Keratinocyte (primary cell): ENCODE results near the gene OR8B8. TPM values are rescaled to one million over a fixed set of nuclear protein-coding genes. Genes with fewer than 3 reads are reported as not detected.

ENCODE experiments used
- DNase-seq: peaks from one replicate; pipeline ENCODE4 v3.0.0-alpha.2; 2011; ENCODE audit warnings: low read depth, missing footprints, low spot score
- FAIRE-seq: peaks from 2 replicates; lab custom pipeline; 2011; peaks lifted over from hg19 to GRCh38; lab: Jason Lieb, UNC
- H2AFZ ChIP-seq: 2 replicates; pipeline ENCODE4 v1.6.0; 2012; ENCODE audit warnings: low read length, control low read depth, inconsistent platforms; ENCODE audit not compliant: control insufficient read depth
- H3K27ac ChIP-seq: 2 replicates; pipeline ENCODE4 v1.5.1; 2011; ENCODE audit warnings: low read length; ENCODE audit not compliant: control insufficient read depth, insufficient read depth
- H3K27me3 ChIP-seq: 3 replicates; pipeline ENCODE4 v1.6.0; 2011; ENCODE audit warnings: low read length; ENCODE audit not compliant: control insufficient read depth, insufficient read depth; ENCODE audit errors: extremely low read depth
- H3K36me3 ChIP-seq, 2 experiments: 2 replicates in 1 of 2; 3 replicates in 1 of 2; pipeline ENCODE4 v1.5.1; 2011; ENCODE audit warnings: low read length in 2 of 2, mild to moderate bottlenecking in 1 of 2; ENCODE audit not compliant: control insufficient read depth in 2 of 2, insufficient read depth in 2 of 2; ENCODE audit errors: extremely low read depth in 1 of 2
- H3K4me1 ChIP-seq: 3 replicates; pipeline ENCODE4 v1.5.1; 2011; ENCODE audit warnings: low read length; ENCODE audit not compliant: control insufficient read depth, insufficient read depth; ENCODE audit errors: extremely low read depth
- H3K4me2 ChIP-seq: 3 replicates; pipeline ENCODE4 v1.6.0; 2011; ENCODE audit warnings: low read depth, low read length; ENCODE audit not compliant: control insufficient read depth, insufficient read depth; ENCODE audit errors: extremely low read depth
- H3K4me3 ChIP-seq, 3 experiments: fragments of 200-600 bp in 1 of 3; sonication (generic) in 1 of 3; 2 replicates in 2 of 3; 3 replicates in 1 of 3; pipeline ENCODE4 v1.5.1; 2011 to 2016; ENCODE audit warnings: low read length in 3 of 3, mild to moderate bottlenecking in 3 of 3, control low read depth in 2 of 3, inconsistent platforms in 1 of 3, low read depth in 1 of 3, mixed read lengths in 1 of 3, mixed run types in 1 of 3, moderate library complexity in 1 of 3; ENCODE audit not compliant: control insufficient read depth in 2 of 3, insufficient read depth in 2 of 3; ENCODE audit errors: extremely low read depth in 1 of 3
- H3K79me2 ChIP-seq: 2 replicates; pipeline ENCODE4 v1.6.0; 2012; ENCODE audit warnings: low read length; ENCODE audit not compliant: control insufficient read depth, insufficient read depth
- H3K9ac ChIP-seq: 3 replicates; pipeline ENCODE4 v1.6.0; 2011; ENCODE audit warnings: low read length; ENCODE audit not compliant: control insufficient read depth, insufficient read depth; ENCODE audit errors: extremely low read depth
- H3K9me1 ChIP-seq: 3 replicates; pipeline ENCODE4 v1.6.0; 2011; ENCODE audit warnings: low read length; ENCODE audit not compliant: control insufficient read depth, insufficient read depth; ENCODE audit errors: extremely low read depth
- H3K9me3 ChIP-seq: 2 replicates; pipeline ENCODE4 v1.5.1; 2012; ENCODE audit warnings: low read depth, low read length; ENCODE audit not compliant: control insufficient read depth
- H4K20me1 ChIP-seq: 3 replicates; pipeline ENCODE4 v1.6.0; 2011; ENCODE audit warnings: low read length; ENCODE audit not compliant: control insufficient read depth, insufficient read depth; ENCODE audit errors: extremely low read depth
- CTCF ChIP-seq, 3 experiments: IDR thresholded peaks in 1 of 3; conservative IDR thresholded peaks in 1 of 3; optimal IDR thresholded peaks in 1 of 3; 2 replicates in 2 of 3; 3 replicates in 1 of 3; pipeline versions ENCODE3 to v1.5.1; 2011; ENCODE audit warnings: low read length in 3 of 3, mild to moderate bottlenecking in 3 of 3, moderate library complexity in 2 of 3, control low read depth in 1 of 3, inconsistent platforms in 1 of 3; ENCODE audit not compliant: insufficient read depth in 2 of 3; ENCODE audit errors: extremely low read depth in 1 of 3
- EZH2 ChIP-seq: IDR thresholded peaks from one replicate; pipeline ENCODE4 v1.6.1; 2012; ENCODE audit warnings: inconsistent platforms, mild to moderate bottlenecking, low read length, moderate library complexity
- dilution Hi-C: fragments of 300-500 bp; cut with MboI; formaldehyde crosslinking; loops from one replicate; pipeline ENCODE4 v1.7.0; 2020; ENCODE audit warnings: low sequenced_read_pairs; ENCODE audit not compliant: extremely low pct_ligation_motif_present
- polyA plus RNA-seq, 5 experiments: library from polyadenylated mRNA; depleted of rRNA in 3 of 5; stranded (reverse) in 3 of 5; stranded (forward) in 1 of 5; unstranded in 1 of 5; fragments of >200 nt; gene quantifications; 1 replicate in 1 of 5; 2 replicates in 3 of 5; 3 replicates in 1 of 5; pipeline versions ENCODE4 v1.2.1 to v1.2.3, GENCODE V29; 2011 to 2012; ENCODE audit warnings: missing spikeins in 2 of 5, low read depth in 1 of 5, low replicate concordance in 1 of 5

Gene OR8B8
- polyA plus RNA-seq, 1 donor (not counting 4 experiments of a cell fraction or from before 2014, with no cell fraction given): not detected

GRCh38 chr11:124442442-124442841, 3.1 kb downstream of the OR8B8 start:
- H3K4me2 ChIP-seq: no peak overlapping the region
- no peak overlapping the region for H3K27ac ChIP-seq
- H3K79me2 ChIP-seq: no peaks in the 10 kb centered on the region
- no peaks in the 10 kb centered on the region for H3K4me1 ChIP-seq
- DNase-seq (no peak), FAIRE-seq (no peak)
- no peaks in the 10 kb centered on the region for H3K9me1 ChIP-seq
- no peaks in the 10 kb centered on the region for H3K9me3 ChIP-seq
- H4K20me1 ChIP-seq: no peaks in the 10 kb centered on the region
- TF ChIP-seq CTCF (optimal IDR thresholded peaks at IDR 0.05 in 1 of 3, IDR thresholded peaks at IDR 0.05 in 1 of 3, conservative IDR thresholded peaks at IDR 0.05 in 1 of 3; ENCODE audit: extremely low read depth in 1 of 3, insufficient read depth in 2 of 3, low read length in 3 of 3) (no peak), EZH2 (no peak)
- H3K27me3 ChIP-seq: no peaks in the 10 kb centered on the region
- H3K36me3 ChIP-seq: no peaks in the 10 kb centered on the region
- H2AFZ ChIP-seq: no peak overlapping the region
- dilution Hi-C loops: no loop called here
- no peak overlapping the region for H3K9ac ChIP-seq
- no peak overlapping the region for H3K4me3 ChIP-seq

DNA sequence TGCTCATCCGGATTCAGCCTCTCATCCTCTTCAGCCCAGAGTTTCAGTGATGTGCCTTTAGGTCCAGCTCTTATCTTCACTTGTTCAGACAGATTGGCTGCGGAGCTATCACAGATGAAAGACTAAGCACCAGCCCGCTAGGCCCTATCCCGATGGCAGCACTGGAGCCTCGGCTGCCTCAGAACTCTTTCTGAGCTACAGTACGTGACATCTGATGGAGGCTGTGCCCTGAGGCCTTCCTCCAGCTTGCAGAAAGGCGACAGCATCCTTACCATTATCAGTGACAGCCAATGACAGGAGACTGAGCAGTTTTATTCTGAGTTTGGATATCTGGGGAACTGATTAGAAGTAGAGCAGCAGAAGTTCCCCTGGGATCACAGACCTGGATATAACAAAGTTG, 4.0 kb downstream of the OR8B8 start:
- H3K36me3 ChIP-seq: no peaks in the 10 kb centered on the region
- TF ChIP-seq CTCF (optimal IDR thresholded peaks at IDR 0.05 in 1 of 3, IDR thresholded peaks at IDR 0.05 in 1 of 3, conservative IDR thresholded peaks at IDR 0.05 in 1 of 3; ENCODE audit: extremely low read depth in 1 of 3, insufficient read depth in 2 of 3, low read length in 3 of 3): no peak
- no peak for TF ChIP-seq EZH2
- no peak overlapping the region for H2AFZ ChIP-seq
- H3K4me2 ChIP-seq: no peak overlapping the region
- H3K4me1 ChIP-seq: no peaks in the 10 kb centered on the region
- no peaks in the 10 kb centered on the region for H3K9me1 ChIP-seq
- no peaks in the 10 kb centered on the region for H3K9me3 ChIP-seq
- dilution Hi-C loops: no loop called here
- no peaks in the 10 kb centered on the region for H3K79me2 ChIP-seq
- H4K20me1 ChIP-seq: no peaks in the 10 kb centered on the region
- H3K4me3 ChIP-seq: no peak overlapping the region
- FAIRE-seq (no peak), DNase-seq (no peak)
- H3K27me3 ChIP-seq: no peaks in the 10 kb centered on the region
- H3K27ac ChIP-seq: no peak overlapping the region
- H3K9ac ChIP-seq: no peak overlapping the region
